ENCODE results near the gene SMC1B.

GRCh38 chr22:45328822-45329529, 84.4 kb downstream of the SMC1B start:
- TF ChIP-seq, protein P1, sequence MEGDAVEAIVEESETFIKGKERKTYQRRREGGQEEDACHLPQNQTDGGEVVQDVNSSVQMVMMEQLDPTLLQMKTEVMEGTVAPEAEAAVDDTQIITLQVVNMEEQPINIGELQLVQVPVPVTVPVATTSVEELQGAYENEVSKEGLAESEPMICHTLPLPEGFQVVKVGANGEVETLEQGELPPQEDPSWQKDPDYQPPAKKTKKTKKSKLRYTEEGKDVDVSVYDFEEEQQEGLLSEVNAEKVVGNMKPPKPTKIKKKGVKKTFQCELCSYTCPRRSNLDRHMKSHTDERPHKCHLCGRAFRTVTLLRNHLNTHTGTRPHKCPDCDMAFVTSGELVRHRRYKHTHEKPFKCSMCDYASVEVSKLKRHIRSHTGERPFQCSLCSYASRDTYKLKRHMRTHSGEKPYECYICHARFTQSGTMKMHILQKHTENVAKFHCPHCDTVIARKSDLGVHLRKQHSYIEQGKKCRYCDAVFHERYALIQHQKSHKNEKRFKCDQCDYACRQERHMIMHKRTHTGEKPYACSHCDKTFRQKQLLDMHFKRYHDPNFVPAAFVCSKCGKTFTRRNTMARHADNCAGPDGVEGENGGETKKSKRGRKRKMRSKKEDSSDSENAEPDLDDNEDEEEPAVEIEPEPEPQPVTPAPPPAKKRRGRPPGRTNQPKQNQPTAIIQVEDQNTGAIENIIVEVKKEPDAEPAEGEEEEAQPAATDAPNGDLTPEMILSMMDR (conservative IDR thresholded peaks at IDR 0.05), result no peak
- TF ChIP-seq ZFX (IDR thresholded peaks at IDR 0.05), result no peak
